Hepatocyte (in vitro differentiated cells): ENCODE measurements around the gene AVPR1B.

Source experiments
- EZH2 ChIP-seq: fragments of 200-600 bp; sonication (generic); IDR thresholded peaks from 2 replicates; pipeline ENCODE4 v1.6.1; 2016; ENCODE audit warnings: antibody characterized with exemption, mild to moderate bottlenecking, borderline replicate concordance
- TF ChIP-seq, protein P1 (sequence below): fragments of 200-600 bp; sonication (generic); IDR thresholded peaks from 2 replicates; pipeline ENCODE4 v1.5.1; 2016; ENCODE audit warnings: antibody characterized with exemption, mild to moderate bottlenecking; ENCODE audit not compliant: poor library complexity

DNA sequence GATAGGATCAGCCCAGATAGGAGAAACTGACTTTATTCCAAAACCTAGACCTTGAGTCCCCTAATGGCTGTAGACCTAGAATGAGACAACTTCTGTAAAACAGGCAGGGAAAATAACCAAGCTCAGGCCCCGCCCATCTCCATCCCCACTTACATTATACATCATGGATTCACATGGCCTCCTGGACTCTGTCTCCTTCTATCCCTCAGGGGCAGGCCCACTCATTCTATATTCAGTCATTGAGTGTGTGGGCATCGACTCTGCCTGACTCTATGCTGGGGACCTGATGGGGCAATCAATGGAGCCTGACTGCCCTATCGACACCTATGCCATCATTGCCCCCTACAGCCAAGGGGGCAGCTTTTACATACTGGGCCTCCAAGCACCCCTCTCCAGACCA lies 6.4 kb downstream of the AVPR1B start:
- TF ChIP-seq, protein P1, sequence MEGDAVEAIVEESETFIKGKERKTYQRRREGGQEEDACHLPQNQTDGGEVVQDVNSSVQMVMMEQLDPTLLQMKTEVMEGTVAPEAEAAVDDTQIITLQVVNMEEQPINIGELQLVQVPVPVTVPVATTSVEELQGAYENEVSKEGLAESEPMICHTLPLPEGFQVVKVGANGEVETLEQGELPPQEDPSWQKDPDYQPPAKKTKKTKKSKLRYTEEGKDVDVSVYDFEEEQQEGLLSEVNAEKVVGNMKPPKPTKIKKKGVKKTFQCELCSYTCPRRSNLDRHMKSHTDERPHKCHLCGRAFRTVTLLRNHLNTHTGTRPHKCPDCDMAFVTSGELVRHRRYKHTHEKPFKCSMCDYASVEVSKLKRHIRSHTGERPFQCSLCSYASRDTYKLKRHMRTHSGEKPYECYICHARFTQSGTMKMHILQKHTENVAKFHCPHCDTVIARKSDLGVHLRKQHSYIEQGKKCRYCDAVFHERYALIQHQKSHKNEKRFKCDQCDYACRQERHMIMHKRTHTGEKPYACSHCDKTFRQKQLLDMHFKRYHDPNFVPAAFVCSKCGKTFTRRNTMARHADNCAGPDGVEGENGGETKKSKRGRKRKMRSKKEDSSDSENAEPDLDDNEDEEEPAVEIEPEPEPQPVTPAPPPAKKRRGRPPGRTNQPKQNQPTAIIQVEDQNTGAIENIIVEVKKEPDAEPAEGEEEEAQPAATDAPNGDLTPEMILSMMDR: no peak
- no peak for TF ChIP-seq EZH2
